Body of pancreas (tissue), 4 donors: ENCODE results near the gene IKBKE.

Experiments used
- POLR2A ChIP-seq, 3 donors: fragments of 450-650 bp; IDR thresholded peaks; one replicate each; pipeline ENCODE4 v1.6.1; 2016; ENCODE audit warnings: antibody characterized with exemption in 3 of 3, mild to moderate bottlenecking in 2 of 3
- TF ChIP-seq, protein P1 (sequence below), 7 experiments: fragments of 450-650 bp in 4 of 7; fragments of 200-600 bp in 3 of 7; sonication (generic) in 3 of 7; IDR thresholded peaks; one replicate each; pipeline ENCODE4 v1.5.1; 2016 to 2019; ENCODE audit warnings: antibody characterized with exemption in 7 of 7

DNA sequence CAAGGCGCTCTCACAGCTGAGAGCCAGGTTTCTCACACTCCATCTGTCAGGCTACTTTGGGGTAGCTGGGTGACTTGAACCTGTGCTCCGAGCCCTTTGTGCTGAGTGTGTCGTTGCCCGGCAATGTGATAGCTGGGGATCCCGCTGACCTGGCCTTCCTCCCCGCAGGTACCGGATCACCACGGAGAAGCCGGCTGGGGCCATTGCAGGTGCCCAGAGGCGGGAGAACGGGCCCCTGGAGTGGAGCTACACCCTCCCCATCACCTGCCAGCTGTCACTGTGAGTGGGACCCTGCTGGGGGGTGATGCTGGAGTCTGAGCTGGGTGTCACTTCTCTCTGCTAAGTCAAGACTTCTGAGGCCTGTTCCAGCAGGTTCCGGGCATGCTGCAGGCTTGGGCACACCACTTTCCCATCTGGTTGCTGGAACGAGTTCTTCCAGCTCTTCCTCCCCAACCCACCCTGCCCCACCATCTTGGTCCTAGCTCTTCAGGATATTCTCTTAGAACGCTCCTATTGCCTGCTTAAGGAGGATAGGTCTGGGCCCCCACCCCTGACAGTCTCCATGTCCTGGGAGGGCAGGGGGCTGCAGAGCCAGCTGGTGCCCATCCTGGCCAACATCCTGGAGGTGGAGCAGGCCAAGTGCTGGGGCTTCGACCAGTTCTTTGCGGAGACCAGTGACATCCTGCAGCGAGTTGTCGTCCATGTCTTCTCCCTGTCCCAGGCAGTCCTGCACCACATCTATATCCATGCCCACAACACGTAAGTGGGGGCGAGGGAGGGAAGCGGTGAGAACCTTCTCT lies 7.5 kb downstream of the IKBKE start:
- TF ChIP-seq, protein P1, sequence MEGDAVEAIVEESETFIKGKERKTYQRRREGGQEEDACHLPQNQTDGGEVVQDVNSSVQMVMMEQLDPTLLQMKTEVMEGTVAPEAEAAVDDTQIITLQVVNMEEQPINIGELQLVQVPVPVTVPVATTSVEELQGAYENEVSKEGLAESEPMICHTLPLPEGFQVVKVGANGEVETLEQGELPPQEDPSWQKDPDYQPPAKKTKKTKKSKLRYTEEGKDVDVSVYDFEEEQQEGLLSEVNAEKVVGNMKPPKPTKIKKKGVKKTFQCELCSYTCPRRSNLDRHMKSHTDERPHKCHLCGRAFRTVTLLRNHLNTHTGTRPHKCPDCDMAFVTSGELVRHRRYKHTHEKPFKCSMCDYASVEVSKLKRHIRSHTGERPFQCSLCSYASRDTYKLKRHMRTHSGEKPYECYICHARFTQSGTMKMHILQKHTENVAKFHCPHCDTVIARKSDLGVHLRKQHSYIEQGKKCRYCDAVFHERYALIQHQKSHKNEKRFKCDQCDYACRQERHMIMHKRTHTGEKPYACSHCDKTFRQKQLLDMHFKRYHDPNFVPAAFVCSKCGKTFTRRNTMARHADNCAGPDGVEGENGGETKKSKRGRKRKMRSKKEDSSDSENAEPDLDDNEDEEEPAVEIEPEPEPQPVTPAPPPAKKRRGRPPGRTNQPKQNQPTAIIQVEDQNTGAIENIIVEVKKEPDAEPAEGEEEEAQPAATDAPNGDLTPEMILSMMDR (IDR thresholded peaks at IDR 0.05): no peak
- TF ChIP-seq POLR2A (IDR thresholded peaks at IDR 0.05): no peak
